ENCODE data around the gene COQ4.

- TF ChIP-seq POLR2AphosphoS5 (IDR thresholded peaks at IDR 0.05; ENCODE audit: low read depth) (no peak), REST (IDR thresholded peaks at IDR 0.05; ENCODE audit: insufficient replicate concordance, low read depth) (no peak), CTCF (IDR thresholded peaks at IDR 0.05; ENCODE audit: insufficient read depth, low read length) (no peak), SPI1 (IDR thresholded peaks at IDR 0.05; ENCODE audit: borderline replicate concordance, low read depth) (no peak), GABPA (IDR thresholded peaks at IDR 0.05; ENCODE audit: low read depth) (no peak)
Measured at GRCh38 chr9:128297221-128297773, 25.3 kb upstream of the COQ4 start.
